GM19455 (cell line): ENCODE data around the gene RHOBTB1.

Source experiments
- ATAC-seq: cut with Tn5 transposase; IDR thresholded peaks from one replicate; pipeline ENCODE4 v1.9.1; 2021; ENCODE audit not compliant: unreplicated experiment

RHOBTB1 gene

GRCh38 chr10:60942788-60943315 lies 1.1 kb downstream of the RHOBTB1 start:
- no peak for ATAC-seq

GRCh38 chr10:60942134-60942787 lies 1.7 kb downstream of the RHOBTB1 start:
- no peak for ATAC-seq

GRCh38 chr10:60940446-60940845 lies 3.5 kb downstream of the RHOBTB1 start:
- no peak for ATAC-seq

GRCh38 chr10:60937784-60938654 lies 6.0 kb downstream of the RHOBTB1 start:
- no peak for ATAC-seq

- no peak for ATAC-seq
Measured at GRCh38 chr10:60937022-60937421, 7.0 kb downstream of the RHOBTB1 start.

- no peak for ATAC-seq
Measured at GRCh38 chr10:60934215-60935175, 9.5 kb downstream of the RHOBTB1 start.

GRCh38 chr10:60932756-60933155 lies 11.2 kb downstream of the RHOBTB1 start:
- ATAC-seq, result no peak

- no peak for ATAC-seq
Measured at GRCh38 chr10:60930237-60930636, 13.7 kb downstream of the RHOBTB1 start.

GRCh38 chr10:60921633-60922032 lies 22.4 kb downstream of the RHOBTB1 start:
- no peak for ATAC-seq

- no peak for ATAC-seq
Measured at GRCh38 chr10:60920479-60920878, 23.5 kb downstream of the RHOBTB1 start.

GRCh38 chr10:60919551-60919950 lies 24.4 kb downstream of the RHOBTB1 start:
- no peak for ATAC-seq

GRCh38 chr10:60917331-60918280 lies 26.4 kb downstream of the RHOBTB1 start:
- ATAC-seq, result no peak

GRCh38 chr10:60916025-60916424 lies 28.0 kb downstream of the RHOBTB1 start:
- ATAC-seq, result no peak

- no peak for ATAC-seq
Measured at GRCh38 chr10:60914690-60915141, 29.3 kb downstream of the RHOBTB1 start.

GRCh38 chr10:60913657-60914056 lies 30.3 kb downstream of the RHOBTB1 start:
- ATAC-seq, result no peak

GRCh38 chr10:60913071-60913470 lies 30.9 kb downstream of the RHOBTB1 start:
- no peak for ATAC-seq

GRCh38 chr10:60911715-60912114 lies 32.3 kb downstream of the RHOBTB1 start:
- no peak for ATAC-seq

GRCh38 chr10:60911216-60911615 lies 32.8 kb downstream of the RHOBTB1 start:
- no peak for ATAC-seq

GRCh38 chr10:60910543-60910942 lies 33.4 kb downstream of the RHOBTB1 start:
- ATAC-seq, result no peak

GRCh38 chr10:60908896-60909295 lies 35.1 kb downstream of the RHOBTB1 start:
- no peak for ATAC-seq
